GM18498 (cell line): ENCODE results near the gene UBAC1.
"Not testable (repeated sequence)": the region's sequence is repeated elsewhere in the genome, so short reads cannot be mapped to it uniquely, and the experiment has no call there.

Experiments
- ATAC-seq: cut with Tn5 transposase; IDR thresholded peaks from one replicate; pipeline ENCODE4 v1.9.1; 2021; ENCODE audit warnings: mild to moderate bottlenecking, moderate library complexity; ENCODE audit not compliant: unreplicated experiment

The UBAC1 gene

GRCh38 chr9:135961811-135962695 lies 880 bp upstream of the UBAC1 start:
- no peak for ATAC-seq

DNA sequence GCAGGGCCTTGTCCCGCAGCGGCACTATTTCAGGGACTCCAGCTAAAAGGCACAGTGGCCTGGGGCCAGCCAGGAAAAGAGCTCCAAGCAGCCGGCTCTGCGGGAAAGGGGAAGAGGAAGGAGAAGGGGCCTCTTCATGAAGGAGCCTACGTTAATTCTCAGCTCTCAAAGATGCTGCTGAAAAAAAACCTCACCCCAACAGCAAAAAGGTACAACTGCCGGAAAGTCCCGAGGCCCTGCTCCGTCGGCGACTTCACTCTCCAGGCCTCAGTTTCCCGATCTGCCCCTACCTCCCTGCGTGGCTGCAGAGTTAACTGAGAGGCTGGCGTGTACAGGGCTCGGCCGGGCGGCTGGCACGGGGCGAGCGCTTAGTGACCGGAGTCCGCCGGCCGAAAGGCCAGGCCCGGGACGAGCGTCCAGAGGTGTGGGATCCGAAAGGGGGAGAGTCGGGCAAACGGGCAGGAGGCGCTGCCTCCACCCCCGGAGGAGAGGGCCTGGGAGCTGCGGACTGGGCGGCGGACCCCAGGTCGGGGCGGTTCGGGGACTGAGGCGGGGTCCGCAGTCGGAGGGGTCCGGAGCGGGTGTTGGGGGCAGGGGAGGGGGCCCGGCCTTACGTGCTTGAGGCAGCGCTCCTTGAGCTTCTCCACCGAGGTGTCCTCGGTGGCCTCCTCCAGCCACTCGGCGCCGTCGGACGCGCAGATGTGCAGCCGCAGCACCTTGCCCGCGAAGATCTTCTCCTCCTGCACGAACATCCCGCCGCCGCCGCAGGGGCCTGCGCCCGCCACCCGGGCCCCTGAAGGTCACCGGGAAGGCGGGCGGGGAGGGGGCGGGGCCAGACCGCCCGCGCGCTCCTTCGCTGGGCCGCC lies 529 bp downstream of the UBAC1 start:
- peak; percentile 16 for ATAC-seq

- no peak for ATAC-seq
Measured at GRCh38 chr9:135959814-135960213, 1.4 kb downstream of the UBAC1 start.

GRCh38 chr9:135958485-135958884 lies 2.7 kb downstream of the UBAC1 start:
- no peak for ATAC-seq

DNA sequence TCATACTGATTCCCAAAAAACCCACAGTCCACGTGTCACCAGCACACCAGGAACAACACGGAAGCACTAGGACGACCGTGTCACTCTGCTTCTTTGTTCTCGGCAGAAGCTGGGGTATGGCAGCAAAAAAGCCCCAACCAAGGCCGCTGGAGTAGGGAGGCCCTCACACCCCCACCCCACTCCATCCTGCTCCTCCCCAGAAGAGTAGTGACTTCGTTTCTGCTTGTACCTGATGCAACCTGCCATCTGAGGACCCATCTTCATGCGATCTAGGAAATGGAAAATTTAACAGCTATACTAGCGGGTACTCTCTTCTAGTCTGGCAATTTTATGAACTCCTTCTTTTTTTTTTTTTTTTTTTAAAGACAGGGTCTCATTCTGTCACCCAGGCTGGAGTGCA lies 3.7 kb downstream of the UBAC1 start:
- ATAC-seq: no peak

DNA sequence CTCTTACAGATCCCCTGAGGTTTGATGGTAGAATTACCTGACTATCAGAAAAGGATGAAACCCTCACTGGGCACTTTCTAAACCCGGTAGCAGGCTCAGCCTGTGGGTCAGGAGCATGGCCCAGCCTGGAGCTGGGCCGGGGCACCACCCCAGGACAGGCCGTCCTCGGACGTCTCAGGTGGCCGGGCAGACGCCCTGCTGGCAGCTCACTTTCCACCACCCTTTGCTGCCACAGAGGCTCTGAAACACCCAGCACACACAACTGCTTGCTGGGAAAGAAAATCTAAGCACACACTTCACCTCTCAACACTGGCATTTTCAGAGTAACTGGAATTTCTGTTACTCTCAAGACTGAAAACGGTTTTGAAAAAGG lies 4.4 kb downstream of the UBAC1 start:
- ATAC-seq: no peak

DNA sequence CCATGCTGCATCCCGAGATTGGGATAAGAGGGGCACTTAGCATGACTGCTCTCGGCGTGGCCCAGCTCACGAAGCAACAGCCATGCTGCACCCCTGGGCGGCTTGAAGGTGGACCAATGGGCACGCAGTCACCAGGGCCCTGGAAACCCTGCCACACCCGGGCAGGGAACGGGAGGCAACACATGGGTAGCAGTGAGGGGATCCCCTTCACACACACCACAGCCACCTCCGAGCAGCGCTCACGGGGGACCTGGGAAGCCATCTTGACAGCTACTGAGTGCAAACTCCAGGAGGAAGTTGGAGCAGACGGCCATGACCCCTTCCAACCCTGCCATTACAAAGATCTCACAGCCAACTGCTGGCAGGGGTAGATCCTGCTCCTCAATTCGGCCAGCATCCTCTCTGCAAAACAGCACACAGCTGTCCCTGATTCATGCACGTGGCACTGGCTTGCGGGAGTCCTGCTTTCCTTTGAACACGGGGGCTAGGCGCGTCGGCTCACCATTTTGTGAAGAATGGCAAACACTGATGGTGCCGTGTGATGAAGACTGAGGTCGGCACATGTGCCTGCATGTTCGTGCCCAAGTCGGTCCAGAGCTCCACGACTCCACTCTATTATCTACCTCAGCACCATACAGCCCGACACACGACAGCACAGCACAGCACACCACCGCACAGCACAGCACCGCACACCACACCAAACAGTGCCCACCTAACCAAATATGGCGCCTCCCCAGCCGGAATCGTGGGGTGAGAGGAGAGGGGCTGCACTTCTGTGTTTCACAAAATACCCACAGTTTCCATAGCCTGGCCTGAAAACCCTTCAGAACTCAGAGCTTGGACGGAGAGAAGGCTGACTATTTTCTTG lies 5.0 kb downstream of the UBAC1 start:
- no peak for ATAC-seq

GRCh38 chr9:135952664-135953206 lies 8.4 kb downstream of the UBAC1 start:
- no peak for ATAC-seq

GRCh38 chr9:135951889-135952663 lies 9.1 kb downstream of the UBAC1 start:
- no peak for ATAC-seq

DNA sequence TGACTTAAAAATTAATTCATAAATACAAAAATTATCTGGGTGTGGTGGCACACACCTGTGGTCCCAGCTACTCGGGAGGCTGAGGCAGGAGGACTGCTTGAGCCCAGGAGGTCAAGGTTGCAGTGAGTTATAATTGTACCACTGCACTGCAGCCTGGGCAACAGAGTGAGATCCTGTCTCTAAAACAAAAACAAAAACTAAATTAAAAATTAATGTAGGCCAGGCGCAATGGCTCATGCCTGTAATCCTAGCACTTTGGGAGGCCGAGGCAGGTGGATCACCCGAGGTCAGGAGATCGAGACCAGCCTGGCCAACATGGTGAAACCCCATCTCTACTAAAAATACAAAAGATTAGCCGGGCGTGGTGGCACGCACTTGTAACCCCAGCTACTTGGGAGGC lies 9.9 kb downstream of the UBAC1 start:
- not testable (repeated sequence) for ATAC-seq

DNA sequence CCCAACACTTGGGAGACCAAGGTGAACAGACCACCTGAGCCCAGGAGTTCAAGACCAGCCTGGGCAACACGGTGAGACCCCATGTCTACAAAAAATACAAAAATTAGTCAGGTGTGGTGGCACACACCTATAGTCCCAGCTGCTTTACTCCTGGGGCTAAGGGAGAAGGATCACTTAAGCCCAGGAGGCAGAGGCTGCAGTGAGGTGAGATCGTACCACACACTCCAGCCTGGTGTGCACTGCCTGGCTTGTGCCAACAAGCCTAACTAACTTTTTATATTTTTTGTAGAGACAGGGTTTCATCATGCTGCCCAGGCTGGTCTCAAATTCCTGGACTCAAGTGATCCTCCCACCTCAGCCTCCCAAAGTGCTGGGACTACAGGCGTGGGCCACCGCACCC lies 10.3 kb downstream of the UBAC1 start:
- not testable (repeated sequence) for ATAC-seq

DNA sequence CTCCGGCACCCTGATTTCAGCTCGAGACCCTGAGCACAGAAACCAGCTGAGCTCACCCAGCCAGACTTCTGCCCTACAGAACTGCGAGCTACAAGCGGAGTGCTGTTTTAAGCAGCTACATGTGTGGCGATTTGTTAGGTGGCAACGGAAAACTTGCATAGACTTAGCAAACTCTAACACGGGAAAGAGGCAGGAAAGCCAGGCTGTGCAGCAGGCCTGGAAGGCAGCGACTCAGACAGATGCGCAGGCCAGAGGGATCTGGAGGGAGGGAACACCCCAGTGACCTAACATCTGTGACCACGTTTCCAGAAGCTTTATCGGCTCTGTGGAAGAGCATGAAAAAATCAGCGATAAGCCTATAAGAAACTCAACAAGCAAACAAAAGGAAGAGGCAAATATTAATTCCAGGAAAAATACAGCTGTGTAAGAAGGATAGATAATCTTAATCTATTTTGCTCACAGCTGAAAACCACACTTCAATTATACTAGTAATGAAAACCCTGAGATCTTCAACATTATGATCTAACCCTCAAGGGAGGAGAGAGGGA lies 11.0 kb downstream of the UBAC1 start:
- no peak for ATAC-seq

- ATAC-seq: no peak
Measured at GRCh38 chr9:135949501-135950134, 11.6 kb downstream of the UBAC1 start.

- no peak for ATAC-seq
Measured at GRCh38 chr9:135948968-135949367, 12.2 kb downstream of the UBAC1 start.

DNA sequence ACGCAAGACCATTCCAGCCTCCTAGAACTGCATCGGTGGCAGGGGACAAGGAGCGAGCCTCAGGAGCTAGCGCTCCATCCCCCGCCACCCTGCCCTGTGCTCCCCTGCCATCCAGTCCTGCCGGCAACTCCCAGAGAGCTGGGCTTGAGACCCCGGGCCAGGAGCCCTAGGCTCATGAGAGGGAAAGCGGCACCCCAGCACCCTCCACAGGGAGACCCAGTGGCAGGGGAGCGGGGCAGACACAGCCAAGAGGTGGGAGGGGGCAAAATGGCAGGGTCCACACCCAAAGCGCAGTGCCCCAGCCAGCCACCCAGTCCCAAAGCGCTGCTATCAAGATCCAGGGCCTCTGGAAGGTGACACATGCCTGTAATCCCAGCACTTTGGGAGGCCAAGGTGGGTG lies 12.7 kb downstream of the UBAC1 start:
- ATAC-seq: no peak

GRCh38 chr9:135947582-135947981 lies 13.6 kb downstream of the UBAC1 start:
- ATAC-seq: no peak

GRCh38 chr9:135947105-135947504 lies 14.1 kb downstream of the UBAC1 start:
- not testable (repeated sequence) for ATAC-seq

DNA sequence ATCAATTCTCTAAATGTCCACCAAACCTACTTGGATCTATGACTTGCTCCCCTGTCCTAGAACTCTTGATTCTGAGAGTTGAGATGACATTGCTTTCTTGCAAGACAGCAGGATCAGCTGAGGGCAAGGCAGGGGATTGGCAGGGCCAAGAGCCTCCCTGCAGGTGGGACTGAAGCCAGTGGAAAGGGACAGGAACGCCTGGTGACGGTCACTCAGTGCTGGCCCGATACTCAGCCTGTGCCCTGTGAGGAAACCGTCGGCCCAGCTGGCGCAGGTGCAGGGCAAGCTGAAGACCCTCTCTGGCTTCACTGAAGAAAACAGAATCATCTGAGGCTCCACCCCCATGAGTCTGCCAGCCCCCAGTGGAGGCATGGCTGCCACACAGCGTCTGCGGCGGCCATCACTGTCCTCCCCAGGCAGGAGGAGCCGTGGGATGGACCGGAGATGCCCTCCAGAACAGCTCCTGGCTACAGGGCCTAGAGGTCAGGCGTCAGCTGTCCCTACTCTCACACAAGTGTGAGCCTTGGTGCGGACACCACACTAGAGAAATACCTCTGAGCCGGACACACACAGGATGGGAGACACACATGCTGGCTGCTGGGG lies 14.7 kb downstream of the UBAC1 start:
- no peak for ATAC-seq

GRCh38 chr9:135945969-135946368 lies 15.2 kb downstream of the UBAC1 start:
- ATAC-seq: no peak
